ENCODE data around the gene SMPDL3A.

DNA sequence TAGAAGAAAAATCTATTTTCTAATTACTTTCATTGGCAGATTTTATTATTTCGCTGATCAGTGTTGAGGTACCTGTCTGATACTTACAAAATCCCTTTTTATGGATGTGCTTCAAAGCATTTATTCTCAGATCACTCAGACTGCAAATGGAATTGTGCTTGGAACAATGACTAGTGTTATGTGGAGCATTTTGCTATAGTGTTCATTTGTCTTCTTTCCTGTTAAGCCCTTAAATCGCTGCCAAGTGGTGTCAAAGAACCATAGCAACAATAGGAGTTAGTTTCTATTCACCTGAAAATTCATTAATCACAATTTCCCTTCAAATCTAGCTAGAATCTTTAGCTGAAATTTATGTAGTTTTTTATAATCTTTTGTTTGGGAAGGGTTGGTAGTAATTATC is 29.8 kb downstream of the SMPDL3A start:
- TF ChIP-seq, protein P1, sequence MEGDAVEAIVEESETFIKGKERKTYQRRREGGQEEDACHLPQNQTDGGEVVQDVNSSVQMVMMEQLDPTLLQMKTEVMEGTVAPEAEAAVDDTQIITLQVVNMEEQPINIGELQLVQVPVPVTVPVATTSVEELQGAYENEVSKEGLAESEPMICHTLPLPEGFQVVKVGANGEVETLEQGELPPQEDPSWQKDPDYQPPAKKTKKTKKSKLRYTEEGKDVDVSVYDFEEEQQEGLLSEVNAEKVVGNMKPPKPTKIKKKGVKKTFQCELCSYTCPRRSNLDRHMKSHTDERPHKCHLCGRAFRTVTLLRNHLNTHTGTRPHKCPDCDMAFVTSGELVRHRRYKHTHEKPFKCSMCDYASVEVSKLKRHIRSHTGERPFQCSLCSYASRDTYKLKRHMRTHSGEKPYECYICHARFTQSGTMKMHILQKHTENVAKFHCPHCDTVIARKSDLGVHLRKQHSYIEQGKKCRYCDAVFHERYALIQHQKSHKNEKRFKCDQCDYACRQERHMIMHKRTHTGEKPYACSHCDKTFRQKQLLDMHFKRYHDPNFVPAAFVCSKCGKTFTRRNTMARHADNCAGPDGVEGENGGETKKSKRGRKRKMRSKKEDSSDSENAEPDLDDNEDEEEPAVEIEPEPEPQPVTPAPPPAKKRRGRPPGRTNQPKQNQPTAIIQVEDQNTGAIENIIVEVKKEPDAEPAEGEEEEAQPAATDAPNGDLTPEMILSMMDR (conservative IDR thresholded peaks at IDR 0.05), result no peak
- TF ChIP-seq EZH2 (IDR thresholded peaks at IDR 0.05; ENCODE audit: low read depth), result no peak

All from PC-9 (cell line).